ENCODE results near the gene SMOC2. TPM values are rescaled to one million over a fixed set of nuclear protein-coding genes. Genes with fewer than 3 reads are reported as not detected.

The SMOC2 gene
- total RNA-seq, 1 experiment from 2014 or later = 0.42 TPM

- ATAC-seq = no peak
- no peak overlapping the region for H2AFZ ChIP-seq (ENCODE audit: low read depth, low read length, poor library complexity, severe bottlenecking)
- TF ChIP-seq EZH2 (IDR thresholded peaks at IDR 0.05) (no peak), RAD21 (IDR thresholded peaks at IDR 0.05; ENCODE audit: low read depth) (no peak), REST (IDR thresholded peaks at IDR 0.05; ENCODE audit: low read depth) (no peak), SRF (IDR thresholded peaks at IDR 0.05; ENCODE audit: low read depth) (no peak), YY1 (IDR thresholded peaks at IDR 0.05; ENCODE audit: extremely low read depth, insufficient replicate concordance, low read depth, low read length) (no peak), SIN3A (IDR thresholded peaks at IDR 0.05; ENCODE audit: low read depth) (no peak), ATF3 (IDR thresholded peaks at IDR 0.05) (no peak), POLR2AphosphoS5 (IDR thresholded peaks at IDR 0.05; ENCODE audit: low read depth, low read length) (no peak), EZH2phosphoT487 (IDR thresholded peaks at IDR 0.05; ENCODE audit: borderline replicate concordance) (no peak), ZFX (IDR thresholded peaks at IDR 0.05) (no peak), CEBPB (IDR thresholded peaks at IDR 0.05; ENCODE audit: low read depth) (no peak), TCF7L2 (IDR thresholded peaks at IDR 0.05; ENCODE audit: borderline replicate concordance, extremely low read depth, insufficient read depth, insufficient read length) (no peak), CTCF (IDR thresholded peaks at IDR 0.05 in 2 of 3, conservative IDR thresholded peaks at IDR 0.05 in 1 of 3; ENCODE audit: borderline replicate concordance in 1 of 3, insufficient read depth in 1 of 3, low read depth in 2 of 3, low read length in 2 of 3) (no peak), MAX (IDR thresholded peaks at IDR 0.05) (no peak), JUND (IDR thresholded peaks at IDR 0.05) (no peak), POLR2A (IDR thresholded peaks at IDR 0.05; ENCODE audit: borderline replicate concordance, extremely low read depth, insufficient read depth, insufficient read length) (no peak), FOSL1 (IDR thresholded peaks at IDR 0.05; ENCODE audit: low read depth) (no peak)
- no peak overlapping the region for H3K4me2 ChIP-seq (ENCODE audit: low read length)
- no peak overlapping the region for H3K27ac ChIP-seq (ENCODE audit: low read depth, low read length)
- DNase-seq (ENCODE audit: low read depth, low spot score) = no peak
- ChIA-PET POLR2A (no interaction called here), RAD21 (ENCODE audit: low non-redundant PET in 1 of 2, low total read pairs in 2 of 2, uncharacterized antibody in 2 of 2, unreplicated experiment in 2 of 2) (no interaction called here), CTCF (no interaction called here)
- H3K4me1 ChIP-seq (ENCODE audit: control insufficient read depth in 1 of 2, insufficient read depth in 2 of 2, low read length in 2 of 2) = no peaks in the 10 kb centered on the region
- H3K4me3 ChIP-seq (replicated peaks in 1 of 2; ENCODE audit: low read depth in 1 of 2, low read length in 2 of 2) = no peak overlapping the region
- H3K9ac ChIP-seq (ENCODE audit: low read length) = no peak overlapping the region
- H4K20me1 ChIP-seq (ENCODE audit: insufficient read depth) = no peaks in the 10 kb centered on the region
- H3K27me3 ChIP-seq (ENCODE audit: insufficient read depth, low read length) = no peaks in the 10 kb centered on the region
- BruUV-seq (replicated peaks) = no TSS peak
- no peaks in the 10 kb centered on the region for H3K9me3 ChIP-seq (ENCODE audit: control insufficient read depth in 1 of 2, insufficient read depth in 1 of 2, low read depth in 1 of 2, low read length in 2 of 2)
- no peaks in the 10 kb centered on the region for H3K79me2 ChIP-seq (ENCODE audit: insufficient read depth, low read length)
- no peaks in the 10 kb centered on the region for H3K36me3 ChIP-seq (ENCODE audit: control insufficient read depth in 1 of 2, insufficient read depth in 2 of 2, low read length in 2 of 2)
- H3K9me2 ChIP-seq (ENCODE audit: insufficient read depth) = no peaks in the 10 kb centered on the region
- intact Hi-C loops (cut with micrococcal nuclease) = no loop called here
Observed at GRCh38 chr6:168542301-168542700, 101.3 kb downstream of the SMOC2 start.
